MM.1S (cell line): ENCODE data around the gene BACH2.

Source experiments
- DNase-seq: peaks from one replicate; pipeline ENCODE4 v3.0.0-alpha.2; 2015
- H2AFZ ChIP-seq: fragments of 300-600 bp; sonication (generic); 2 replicates; pipeline ENCODE4 v1.6.0; 2016; ENCODE audit warnings: antibody characterized with exemption, low read length
- H3F3A ChIP-seq: fragments of 300-600 bp; sonication (generic); 2 replicates; pipeline ENCODE4 v1.6.1; 2016; ENCODE audit warnings: mild to moderate bottlenecking, antibody characterized with exemption, low read length, moderate library complexity, mixed read lengths; ENCODE audit not compliant: insufficient read depth
- H3K27ac ChIP-seq: fragments of 300-600 bp; sonication (generic); 2 replicates; pipeline ENCODE4 v1.5.1; 2016; ENCODE audit warnings: mild to moderate bottlenecking, low read length
- H3K27me3 ChIP-seq: fragments of 300-600 bp; sonication (generic); replicated peaks from 2 replicates; pipeline ENCODE4 v1.6.0; 2016; ENCODE audit warnings: low read length; ENCODE audit not compliant: insufficient read depth
- H3K36me3 ChIP-seq: fragments of 300-600 bp; sonication (generic); replicated peaks from 2 replicates; pipeline ENCODE4 v1.6.1; 2016; ENCODE audit warnings: mild to moderate bottlenecking, low read length, mixed read lengths; ENCODE audit not compliant: insufficient read depth
- H3K4me1 ChIP-seq: fragments of 300-600 bp; sonication (generic); 2 replicates; pipeline ENCODE4 v1.6.1; 2016; ENCODE audit warnings: low read length, mixed read lengths
- H3K4me2 ChIP-seq: fragments of 300-600 bp; sonication (generic); 2 replicates; pipeline ENCODE4 v1.6.0; 2016; ENCODE audit warnings: low read depth, low read length
- H3K4me3 ChIP-seq: fragments of 300-600 bp; sonication (generic); 2 replicates; pipeline ENCODE4 v1.5.1; 2016; ENCODE audit warnings: low read length, mixed read lengths
- H3K79me2 ChIP-seq: fragments of 300-600 bp; sonication (generic); 2 replicates; pipeline ENCODE4 v1.6.1; 2016; ENCODE audit warnings: mixed run types, low read length, mixed read lengths
- H3K9ac ChIP-seq: fragments of 300-600 bp; sonication (generic); 2 replicates; pipeline ENCODE4 v1.6.1; 2016; ENCODE audit warnings: low read length, mixed read lengths
- H3K9me2 ChIP-seq: fragments of 300-600 bp; sonication (generic); replicated peaks from 2 replicates; pipeline ENCODE4 v1.6.1; 2016; ENCODE audit warnings: mild to moderate bottlenecking, low read length, mixed read lengths; ENCODE audit not compliant: insufficient read depth
- H3K9me3 ChIP-seq: fragments of 300-600 bp; sonication (generic); replicated peaks from 2 replicates; pipeline ENCODE4 v1.6.1; 2016; ENCODE audit warnings: mild to moderate bottlenecking, low read length, mixed read lengths; ENCODE audit not compliant: insufficient read depth
- H4K20me1 ChIP-seq: fragments of 300-600 bp; sonication (generic); 2 replicates; pipeline ENCODE4 v1.6.1; 2016; ENCODE audit warnings: mild to moderate bottlenecking, low read length, moderate library complexity, mixed read lengths; ENCODE audit not compliant: insufficient read depth
- CTCF ChIP-seq: fragments of 300-600 bp; sonication (generic); IDR thresholded peaks from 2 replicates; pipeline ENCODE4 v1.5.1; 2016; ENCODE audit warnings: antibody characterized with exemption, low read length, mixed read lengths
- EZH2 ChIP-seq: fragments of 300-600 bp; sonication (generic); optimal IDR thresholded peaks from 2 replicates; pipeline ENCODE3; 2017; ENCODE audit warnings: low read depth, mild to moderate bottlenecking, antibody characterized with exemption, low read length, mixed read lengths
- EZH2phosphoT487 ChIP-seq: fragments of 300-600 bp; sonication (generic); IDR thresholded peaks from 2 replicates; pipeline ENCODE4 v1.6.1; 2018; ENCODE audit warnings: antibody characterized with exemption, low read length

BACH2 gene

GRCh38 chr6:90124874-90125510 lies 171.7 kb downstream of the BACH2 start:
- no peaks in the 10 kb centered on the region for H3K9me2 ChIP-seq
- TF ChIP-seq EZH2 (no peak), EZH2phosphoT487 (no peak), CTCF (no peak)
- DNase-seq: no peak
- H3K4me3 ChIP-seq: no peak overlapping the region
- H4K20me1 ChIP-seq: no peaks in the 10 kb centered on the region
- no peaks in the 10 kb centered on the region; the same call in 1 of the 2 replicates for H3K79me2 ChIP-seq
- H3K27ac ChIP-seq: no peak overlapping the region
- no peaks in the 10 kb centered on the region for H3F3A ChIP-seq
- H3K4me2 ChIP-seq: no peak overlapping the region
- no peaks in the 10 kb centered on the region for H3K4me1 ChIP-seq
- no peak overlapping the region for H3K9ac ChIP-seq
- no peaks in the 10 kb centered on the region for H3K9me3 ChIP-seq
- no peak overlapping the region for H2AFZ ChIP-seq
- no peaks in the 10 kb centered on the region for H3K27me3 ChIP-seq
- no peaks in the 10 kb centered on the region for H3K36me3 ChIP-seq

GRCh38 chr6:90123831-90124230 lies 172.8 kb downstream of the BACH2 start:
- Histone ChIP-seq H3K36me3 (no peaks in the 10 kb centered on the region), H3K4me1 (no peaks in the 10 kb centered on the region), H2AFZ (no peak overlapping the region), H3K4me3 (no peak overlapping the region), H3K4me2 (no peak overlapping the region), H3K27ac (no peak overlapping the region), H3F3A (no peaks in the 10 kb centered on the region), H3K79me2 (no peaks in the 10 kb centered on the region; the same call in 1 of the 2 replicates), H3K9me2 (no peaks in the 10 kb centered on the region), H4K20me1 (no peaks in the 10 kb centered on the region), H3K27me3 (no peaks in the 10 kb centered on the region), H3K9ac (no peak overlapping the region), H3K9me3 (no peaks in the 10 kb centered on the region)
- TF ChIP-seq CTCF (no peak), EZH2 (no peak), EZH2phosphoT487 (no peak)
- no peak for DNase-seq

- TF ChIP-seq EZH2 (no peak), CTCF (no peak), EZH2phosphoT487 (no peak)
- Histone ChIP-seq H3K4me2 (no peak overlapping the region), H4K20me1 (no peaks in the 10 kb centered on the region), H3K9me2 (no peaks in the 10 kb centered on the region), H2AFZ (no peak overlapping the region), H3K4me3 (no peak overlapping the region), H3K36me3 (no peaks in the 10 kb centered on the region), H3K9ac (no peak overlapping the region), H3K9me3 (no peaks in the 10 kb centered on the region), H3K27me3 (no peaks in the 10 kb centered on the region), H3K4me1 (no peaks in the 10 kb centered on the region), H3K27ac (no peak overlapping the region), H3K79me2 (no peaks in the 10 kb centered on the region; the same call in 1 of the 2 replicates), H3F3A (no peaks in the 10 kb centered on the region)
- no peak for DNase-seq
Measured at GRCh38 chr6:90121982-90122381, 174.7 kb downstream of the BACH2 start.
